ENCODE data around the gene HRAS.

- TF ChIP-seq POLR2A (IDR thresholded peaks at IDR 0.05), result no peak
- TF ChIP-seq, protein P1, sequence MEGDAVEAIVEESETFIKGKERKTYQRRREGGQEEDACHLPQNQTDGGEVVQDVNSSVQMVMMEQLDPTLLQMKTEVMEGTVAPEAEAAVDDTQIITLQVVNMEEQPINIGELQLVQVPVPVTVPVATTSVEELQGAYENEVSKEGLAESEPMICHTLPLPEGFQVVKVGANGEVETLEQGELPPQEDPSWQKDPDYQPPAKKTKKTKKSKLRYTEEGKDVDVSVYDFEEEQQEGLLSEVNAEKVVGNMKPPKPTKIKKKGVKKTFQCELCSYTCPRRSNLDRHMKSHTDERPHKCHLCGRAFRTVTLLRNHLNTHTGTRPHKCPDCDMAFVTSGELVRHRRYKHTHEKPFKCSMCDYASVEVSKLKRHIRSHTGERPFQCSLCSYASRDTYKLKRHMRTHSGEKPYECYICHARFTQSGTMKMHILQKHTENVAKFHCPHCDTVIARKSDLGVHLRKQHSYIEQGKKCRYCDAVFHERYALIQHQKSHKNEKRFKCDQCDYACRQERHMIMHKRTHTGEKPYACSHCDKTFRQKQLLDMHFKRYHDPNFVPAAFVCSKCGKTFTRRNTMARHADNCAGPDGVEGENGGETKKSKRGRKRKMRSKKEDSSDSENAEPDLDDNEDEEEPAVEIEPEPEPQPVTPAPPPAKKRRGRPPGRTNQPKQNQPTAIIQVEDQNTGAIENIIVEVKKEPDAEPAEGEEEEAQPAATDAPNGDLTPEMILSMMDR (IDR thresholded peaks at IDR 0.05 in 8 of 11, conservative IDR thresholded peaks at IDR 0.05 in 3 of 11), result no peak
- TF ChIP-seq POLR2AphosphoS5 (IDR thresholded peaks at IDR 0.05), result no peak
These were observed 46.4 kb downstream of the HRAS start for GRCh38 chr11:488992-489391.

Measured in spleen (tissue), 7 donors.